ENCODE results near the gene DNAH9.

The DNAH9 gene

GRCh38 chr17:11642655-11643054, 44.4 kb downstream of the DNAH9 start:
- no peaks in the 10 kb centered on the region for H3K27me3 ChIP-seq (ENCODE audit: control insufficient read depth, insufficient read depth, low read length)
- H3K4me1 ChIP-seq (ENCODE audit: control insufficient read depth, insufficient read depth, low read length): no peaks in the 10 kb centered on the region
- no peak overlapping the region for H3K9ac ChIP-seq (ENCODE audit: low read length)
- no peak overlapping the region for H3K27ac ChIP-seq (ENCODE audit: low read depth, low read length)
- H3K36me3 ChIP-seq (ENCODE audit: control insufficient read depth, insufficient read depth, low read length): no peaks in the 10 kb centered on the region
- H3K4me3 ChIP-seq (ENCODE audit: low read length): no peak overlapping the region

- no peak overlapping the region for H3K4me3 ChIP-seq (ENCODE audit: low read length)
- no peaks in the 10 kb centered on the region for H3K4me1 ChIP-seq (ENCODE audit: control insufficient read depth, insufficient read depth, low read length)
- H3K27me3 ChIP-seq (ENCODE audit: control insufficient read depth, insufficient read depth, low read length): no peaks in the 10 kb centered on the region
- H3K27ac ChIP-seq (ENCODE audit: low read depth, low read length): no peak overlapping the region
- H3K9ac ChIP-seq (ENCODE audit: low read length): no peak overlapping the region
- no peaks in the 10 kb centered on the region for H3K36me3 ChIP-seq (ENCODE audit: control insufficient read depth, insufficient read depth, low read length)
These were observed 45.6 kb downstream of the DNAH9 start for GRCh38 chr17:11643851-11644250.

GRCh38 chr17:11644265-11645212, 46.3 kb downstream of the DNAH9 start:
- no peaks in the 10 kb centered on the region for H3K36me3 ChIP-seq (ENCODE audit: control insufficient read depth, insufficient read depth, low read length)
- no peaks in the 10 kb centered on the region for H3K27me3 ChIP-seq (ENCODE audit: control insufficient read depth, insufficient read depth, low read length)
- H3K4me3 ChIP-seq (ENCODE audit: low read length): no peak overlapping the region
- no peak overlapping the region for H3K27ac ChIP-seq (ENCODE audit: low read depth, low read length)
- no peaks in the 10 kb centered on the region for H3K4me1 ChIP-seq (ENCODE audit: control insufficient read depth, insufficient read depth, low read length)
- H3K9ac ChIP-seq (ENCODE audit: low read length): no peak overlapping the region

- Histone ChIP-seq H3K4me3 (ENCODE audit: low read length) (no peak overlapping the region), H3K36me3 (ENCODE audit: control insufficient read depth, insufficient read depth, low read length) (no peaks in the 10 kb centered on the region), H3K27ac (ENCODE audit: low read depth, low read length) (no peak overlapping the region), H3K9ac (ENCODE audit: low read length) (no peak overlapping the region), H3K27me3 (ENCODE audit: control insufficient read depth, insufficient read depth, low read length) (no peaks in the 10 kb centered on the region), H3K4me1 (ENCODE audit: control insufficient read depth, insufficient read depth, low read length) (no peaks in the 10 kb centered on the region)
These were observed 47.2 kb downstream of the DNAH9 start for GRCh38 chr17:11645426-11645825.

- H3K9ac ChIP-seq (ENCODE audit: low read length): no peak overlapping the region
- H3K27me3 ChIP-seq (ENCODE audit: control insufficient read depth, insufficient read depth, low read length): no peaks in the 10 kb centered on the region
- no peaks in the 10 kb centered on the region for H3K4me1 ChIP-seq (ENCODE audit: control insufficient read depth, insufficient read depth, low read length)
- no peak overlapping the region for H3K27ac ChIP-seq (ENCODE audit: low read depth, low read length)
- H3K4me3 ChIP-seq (ENCODE audit: low read length): no peak overlapping the region
- no peaks in the 10 kb centered on the region for H3K36me3 ChIP-seq (ENCODE audit: control insufficient read depth, insufficient read depth, low read length)
These were observed 52.8 kb downstream of the DNAH9 start for GRCh38 chr17:11651089-11651488.

- no peaks in the 10 kb centered on the region for H3K36me3 ChIP-seq (ENCODE audit: control insufficient read depth, insufficient read depth, low read length)
- H3K4me3 ChIP-seq (ENCODE audit: low read length): no peak overlapping the region
- H3K9ac ChIP-seq (ENCODE audit: low read length): no peak overlapping the region
These were observed 70.3 kb downstream of the DNAH9 start for GRCh38 chr17:11668618-11669017.

GRCh38 chr17:11671126-11671525, 72.9 kb downstream of the DNAH9 start:
- no peak overlapping the region for H3K9ac ChIP-seq (ENCODE audit: low read length)
- no peaks in the 10 kb centered on the region for H3K36me3 ChIP-seq (ENCODE audit: control insufficient read depth, insufficient read depth, low read length)
- no peak overlapping the region for H3K4me3 ChIP-seq (ENCODE audit: low read length)

More at GRCh38 chr17:11668618-11669017, 70.3 kb downstream of the DNAH9 start:
- Histone ChIP-seq H3K4me1 (ENCODE audit: control insufficient read depth, insufficient read depth, low read length) (no peaks in the 10 kb centered on the region), H3K27ac (ENCODE audit: low read depth, low read length) (no peak overlapping the region), H3K27me3 (ENCODE audit: control insufficient read depth, insufficient read depth, low read length) (no peaks in the 10 kb centered on the region)

GRCh38 chr17:11682646-11683045, 84.4 kb downstream of the DNAH9 start:
- no peak overlapping the region for H3K4me3 ChIP-seq (ENCODE audit: low read length)
- H3K9ac ChIP-seq (ENCODE audit: low read length): no peak overlapping the region
- H3K36me3 ChIP-seq (ENCODE audit: control insufficient read depth, insufficient read depth, low read length): no peaks in the 10 kb centered on the region
- no peaks in the 10 kb centered on the region for H3K4me1 ChIP-seq (ENCODE audit: control insufficient read depth, insufficient read depth, low read length)
- H3K27ac ChIP-seq (ENCODE audit: low read depth, low read length): no peak overlapping the region
- no peaks in the 10 kb centered on the region for H3K27me3 ChIP-seq (ENCODE audit: control insufficient read depth, insufficient read depth, low read length)

More at GRCh38 chr17:11671126-11671525, 72.9 kb downstream of the DNAH9 start:
- no peak overlapping the region for H3K27ac ChIP-seq (ENCODE audit: low read depth, low read length)
- H3K27me3 ChIP-seq (ENCODE audit: control insufficient read depth, insufficient read depth, low read length): no peaks in the 10 kb centered on the region
- H3K4me1 ChIP-seq (ENCODE audit: control insufficient read depth, insufficient read depth, low read length): no peaks in the 10 kb centered on the region

- no peaks in the 10 kb centered on the region for H3K4me1 ChIP-seq (ENCODE audit: control insufficient read depth, insufficient read depth, low read length)
- no peaks in the 10 kb centered on the region for H3K36me3 ChIP-seq (ENCODE audit: control insufficient read depth, insufficient read depth, low read length)
- H3K27me3 ChIP-seq (ENCODE audit: control insufficient read depth, insufficient read depth, low read length): no peaks in the 10 kb centered on the region
- H3K4me3 ChIP-seq (ENCODE audit: low read length): no peak overlapping the region
- no peak overlapping the region for H3K27ac ChIP-seq (ENCODE audit: low read depth, low read length)
- no peak overlapping the region for H3K9ac ChIP-seq (ENCODE audit: low read length)
These were observed 92.4 kb downstream of the DNAH9 start for GRCh38 chr17:11690681-11691080.

GRCh38 chr17:11692688-11693087, 94.4 kb downstream of the DNAH9 start:
- Histone ChIP-seq H3K4me3 (ENCODE audit: low read length) (no peak overlapping the region), H3K9ac (ENCODE audit: low read length) (no peak overlapping the region), H3K4me1 (ENCODE audit: control insufficient read depth, insufficient read depth, low read length) (no peaks in the 10 kb centered on the region), H3K27ac (ENCODE audit: low read depth, low read length) (no peak overlapping the region), H3K36me3 (ENCODE audit: control insufficient read depth, insufficient read depth, low read length) (no peaks in the 10 kb centered on the region), H3K27me3 (ENCODE audit: control insufficient read depth, insufficient read depth, low read length) (no peaks in the 10 kb centered on the region)

GRCh38 chr17:11693284-11693683, 95.0 kb downstream of the DNAH9 start:
- H3K27me3 ChIP-seq (ENCODE audit: control insufficient read depth, insufficient read depth, low read length): no peaks in the 10 kb centered on the region
- H3K27ac ChIP-seq (ENCODE audit: low read depth, low read length): no peak overlapping the region
- H3K9ac ChIP-seq (ENCODE audit: low read length): no peak overlapping the region
- no peaks in the 10 kb centered on the region for H3K4me1 ChIP-seq (ENCODE audit: control insufficient read depth, insufficient read depth, low read length)
- H3K4me3 ChIP-seq (ENCODE audit: low read length): no peak overlapping the region
- no peaks in the 10 kb centered on the region for H3K36me3 ChIP-seq (ENCODE audit: control insufficient read depth, insufficient read depth, low read length)

- H3K27ac ChIP-seq (ENCODE audit: low read depth, low read length): no peak overlapping the region
- H3K4me3 ChIP-seq (ENCODE audit: low read length): no peak overlapping the region
- no peaks in the 10 kb centered on the region for H3K4me1 ChIP-seq (ENCODE audit: control insufficient read depth, insufficient read depth, low read length)
- H3K27me3 ChIP-seq (ENCODE audit: control insufficient read depth, insufficient read depth, low read length): no peaks in the 10 kb centered on the region
- no peaks in the 10 kb centered on the region for H3K36me3 ChIP-seq (ENCODE audit: control insufficient read depth, insufficient read depth, low read length)
- no peak overlapping the region for H3K9ac ChIP-seq (ENCODE audit: low read length)
These were observed 102.4 kb downstream of the DNAH9 start for GRCh38 chr17:11700668-11701067.

- no peaks in the 10 kb centered on the region for H3K27me3 ChIP-seq (ENCODE audit: control insufficient read depth, insufficient read depth, low read length)
- no peak overlapping the region for H3K4me3 ChIP-seq (ENCODE audit: low read length)
- H3K27ac ChIP-seq (ENCODE audit: low read depth, low read length): no peak overlapping the region
- H3K4me1 ChIP-seq (ENCODE audit: control insufficient read depth, insufficient read depth, low read length): no peaks in the 10 kb centered on the region
- H3K36me3 ChIP-seq (ENCODE audit: control insufficient read depth, insufficient read depth, low read length): no peaks in the 10 kb centered on the region
- no peak overlapping the region for H3K9ac ChIP-seq (ENCODE audit: low read length)
These were observed 103.6 kb downstream of the DNAH9 start for GRCh38 chr17:11701911-11702310.
